Measurements from ENCODE around the gene CIB4.

Gene CIB4

GRCh38 chr2:26564121-26564644 is 77.0 kb downstream of the CIB4 start:
- no peak for DNase-seq

- no peak for DNase-seq
Measured at GRCh38 chr2:26563686-26564085, 77.5 kb downstream of the CIB4 start.

GRCh38 chr2:26562811-26563645 is 78.1 kb downstream of the CIB4 start:
- no peak for DNase-seq

GRCh38 chr2:26561918-26562810 is 79.0 kb downstream of the CIB4 start:
- no peak for DNase-seq

GRCh38 chr2:26561376-26561775 is 79.8 kb downstream of the CIB4 start:
- DNase-seq = no peak

- no peak for DNase-seq
Measured at GRCh38 chr2:26560892-26561291, 80.3 kb downstream of the CIB4 start.

- no peak for DNase-seq
Measured at GRCh38 chr2:26559556-26559955, 81.6 kb downstream of the CIB4 start.

GRCh38 chr2:26559044-26559405 is 82.1 kb downstream of the CIB4 start:
- DNase-seq = no peak

GRCh38 chr2:26558271-26559043 is 82.7 kb downstream of the CIB4 start:
- peak; percentile 50 for DNase-seq

GRCh38 chr2:26557244-26557925 is 83.8 kb downstream of the CIB4 start:
- DNase-seq = no peak

- no peak for DNase-seq
Measured at GRCh38 chr2:26556309-26557243, 84.6 kb downstream of the CIB4 start.

GRCh38 chr2:26555246-26556133 is 85.7 kb downstream of the CIB4 start:
- no peak for DNase-seq

- no peak for DNase-seq
Measured at GRCh38 chr2:26552641-26553374, 88.4 kb downstream of the CIB4 start.

GRCh38 chr2:26550276-26551015 is 90.7 kb downstream of the CIB4 start:
- no peak for DNase-seq

GRCh38 chr2:26542676-26543505 is 98.3 kb downstream of the CIB4 start:
- no peak for DNase-seq

- no peak for DNase-seq
Measured at GRCh38 chr2:26542194-26542455, 99.0 kb downstream of the CIB4 start.

GRCh38 chr2:26541401-26542193 is 99.6 kb downstream of the CIB4 start:
- no peak for DNase-seq
